ENCODE measurements around the gene UBE2R2. TPM values are rescaled to one million over a fixed set of nuclear protein-coding genes. Genes with fewer than 3 reads are reported as not detected.

Gene UBE2R2
- total and polyA plus RNA-seq, 10 of the 15 experiments (the other 5 are each of a cell fraction or from before 2014, with no cell fraction given), result 7.2 to 32.8 (median 17.2) TPM

- BruUV-seq (replicated peaks), result no TSS peak
- FAIRE-seq (no peak), DNase-seq (ENCODE audit: low read depth, low spot score) (no peak), ATAC-seq (no peak)
- Histone ChIP-seq H3K9me3 (replicated peaks; ENCODE audit: control insufficient read depth, insufficient read depth, low read length) (no peaks in the 10 kb centered on the region), H3K4me3 (no peak overlapping the region), H3K27me3 (replicated peaks in 1 of 2; ENCODE audit: control insufficient read depth in 2 of 2, insufficient read depth in 2 of 2, low read length in 1 of 2) (no peaks in the 10 kb centered on the region), H4K20me1 (ENCODE audit: control insufficient read depth, insufficient read depth) (peaks cover 3% of the 10 kb centered on the region; the same call in 1 of the 2 replicates), H2AFZ (ENCODE audit: control insufficient read depth, low read depth, low read length) (no peak overlapping the region), H3K27ac (ENCODE audit: control insufficient read depth, insufficient read depth) (no peak overlapping the region), H3K36me3 (ENCODE audit: control insufficient read depth in 2 of 2, insufficient read depth in 2 of 2, low read length in 1 of 2) (peaks cover 0 to 11% of the 10 kb centered on the region in 2 experiments; a peak in 3 of 4 replicates), H3K4me1 (ENCODE audit: control insufficient read depth, insufficient read depth, low read length) (no peaks in the 10 kb centered on the region), H3K9ac (ENCODE audit: control insufficient read depth, insufficient read depth, low read length) (no peak overlapping the region), H3K4me2 (ENCODE audit: control insufficient read depth, insufficient read depth) (no peak overlapping the region), H3K79me2 (ENCODE audit: control insufficient read depth, insufficient read depth, low read length) (peaks cover 8% of the 10 kb centered on the region)
- SMC1A ChIA-PET (ENCODE audit: uncharacterized antibody, unreplicated experiment), result interaction anchor here (0.7 to 1.1 kb wide), 3 partner anchors 11 to 25 kb away, joined by 3 to 4 read pairs (median 3); no protein-coding TSS in a partner anchor
- intact Hi-C loops (cut with micrococcal nuclease; ENCODE audit: unreplicated experiment), result no loop called here
- POLR2A ChIA-PET, result no interaction called here
- in situ Hi-C loops (cut with MboI), result no loop called here
- CTCF ChIA-PET, result interaction anchor here (0.9 to 2.1 kb wide), 4 partner anchors 10 to 81 kb away, joined by 3 to 8 read pairs (median 4); no protein-coding TSS in a partner anchor
- TF ChIP-seq RCOR1 (conservative IDR thresholded peaks at IDR 0.05; ENCODE audit: low read depth, low read length) (no peak), SRF (IDR thresholded peaks at IDR 0.05; ENCODE audit: low read depth in 2 of 2, low read length in 2 of 2) (no peak), TARDBP (IDR thresholded peaks at IDR 0.05; ENCODE audit: borderline replicate concordance) (no peak), MTA3 (IDR thresholded peaks at IDR 0.05; ENCODE audit: borderline replicate concordance, low read length) (no peak), FOS (IDR thresholded peaks at IDR 0.05; ENCODE audit: borderline replicate concordance, extremely low read depth, insufficient read length) (no peak), ZNF687 (IDR thresholded peaks at IDR 0.05) (no peak), GATAD2B (conservative IDR thresholded peaks at IDR 0.05; ENCODE audit: low read depth) (no peak), SUPT20H (IDR thresholded peaks at IDR 0.05; ENCODE audit: borderline replicate concordance, control insufficient read depth, low read depth, low read length) (no peak), EP300 (IDR thresholded peaks at IDR 0.05; ENCODE audit: borderline replicate concordance in 1 of 2, control insufficient read depth in 1 of 2, low read depth in 2 of 2, low read length in 2 of 2) (no peak)
- TF ChIP-seq, protein P1, sequence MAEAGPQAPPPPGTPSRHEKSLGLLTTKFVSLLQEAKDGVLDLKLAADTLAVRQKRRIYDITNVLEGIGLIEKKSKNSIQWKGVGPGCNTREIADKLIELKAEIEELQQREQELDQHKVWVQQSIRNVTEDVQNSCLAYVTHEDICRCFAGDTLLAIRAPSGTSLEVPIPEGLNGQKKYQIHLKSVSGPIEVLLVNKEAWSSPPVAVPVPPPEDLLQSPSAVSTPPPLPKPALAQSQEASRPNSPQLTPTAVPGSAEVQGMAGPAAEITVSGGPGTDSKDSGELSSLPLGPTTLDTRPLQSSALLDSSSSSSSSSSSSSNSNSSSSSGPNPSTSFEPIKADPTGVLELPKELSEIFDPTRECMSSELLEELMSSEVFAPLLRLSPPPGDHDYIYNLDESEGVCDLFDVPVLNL (IDR thresholded peaks at IDR 0.05; ENCODE audit: low read depth, low read length), result no peak
- TF ChIP-seq, protein P2, sequence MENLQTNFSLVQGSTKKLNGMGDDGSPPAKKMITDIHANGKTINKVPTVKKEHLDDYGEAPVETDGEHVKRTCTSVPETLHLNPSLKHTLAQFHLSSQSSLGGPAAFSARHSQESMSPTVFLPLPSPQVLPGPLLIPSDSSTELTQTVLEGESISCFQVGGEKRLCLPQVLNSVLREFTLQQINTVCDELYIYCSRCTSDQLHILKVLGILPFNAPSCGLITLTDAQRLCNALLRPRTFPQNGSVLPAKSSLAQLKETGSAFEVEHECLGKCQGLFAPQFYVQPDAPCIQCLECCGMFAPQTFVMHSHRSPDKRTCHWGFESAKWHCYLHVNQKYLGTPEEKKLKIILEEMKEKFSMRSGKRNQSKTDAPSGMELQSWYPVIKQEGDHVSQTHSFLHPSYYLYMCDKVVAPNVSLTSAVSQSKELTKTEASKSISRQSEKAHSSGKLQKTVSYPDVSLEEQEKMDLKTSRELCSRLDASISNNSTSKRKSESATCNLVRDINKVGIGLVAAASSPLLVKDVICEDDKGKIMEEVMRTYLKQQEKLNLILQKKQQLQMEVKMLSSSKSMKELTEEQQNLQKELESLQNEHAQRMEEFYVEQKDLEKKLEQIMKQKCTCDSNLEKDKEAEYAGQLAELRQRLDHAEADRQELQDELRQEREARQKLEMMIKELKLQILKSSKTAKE (IDR thresholded peaks at IDR 0.05; ENCODE audit: low read depth, poor library complexity, severe bottlenecking), result no peak
- RAD21 ChIA-PET (ENCODE audit: unreplicated experiment), result interaction anchor here (1.1 kb wide), 1 partner anchor 10 kb away, joined by 4 read pairs; no protein-coding TSS in a partner anchor
Observed at GRCh38 chr9:33894316-33894715, 77.4 kb downstream of the UBE2R2 start.

All from GM12878 (cell line).